IPS DF 6.9 (cell line): ENCODE data around the gene LCP2.

Experiments
- DNase-seq: peaks from one replicate; pipeline ENCODE4 v3.0.0-alpha.2; 2013; ENCODE audit warnings: low read depth, low spot score
- H3K27ac ChIP-seq: one replicate; pipeline ENCODE4 v1.5.1; 2013; ENCODE audit warnings: low read length, control low read depth
- H3K27me3 ChIP-seq: 2 replicates; pipeline ENCODE4 v1.6.1; 2013; ENCODE audit warnings: mild to moderate bottlenecking, low read length; ENCODE audit not compliant: control insufficient read depth, insufficient read depth
- H3K36me3 ChIP-seq: 2 replicates; pipeline ENCODE4 v1.6.1; 2013; ENCODE audit warnings: low read length; ENCODE audit not compliant: control insufficient read depth, insufficient read depth
- H3K4me1 ChIP-seq: 2 replicates; pipeline ENCODE4 v1.6.1; 2013; ENCODE audit warnings: low read length; ENCODE audit not compliant: control insufficient read depth, insufficient read depth
- H3K4me3 ChIP-seq: 2 replicates; pipeline ENCODE4 v1.5.1; 2013; ENCODE audit warnings: mild to moderate bottlenecking, low read length
- H3K9me3 ChIP-seq: 2 replicates; pipeline ENCODE4 v1.6.1; 2013; ENCODE audit warnings: low read length, inconsistent platforms; ENCODE audit not compliant: control insufficient read depth, insufficient read depth
- WGBS: extraction: QIAGEN DNeasy Blood & Tissue Kit; methylation state at CpG from one replicate; pipeline ENCODE4 v1.1.7; 2013; ENCODE audit warnings: mixed read lengths, missing lambda C conversion rate; ENCODE audit not compliant: insufficient read length, insufficient coverage; 5-methylcytosine and 5-hydroxymethylcytosine counted together

Gene LCP2

GRCh38 chr5:170265522-170265921 is 32.1 kb downstream of the LCP2 start:
- Histone ChIP-seq H3K4me3 (no peak overlapping the region), H3K36me3 (no peaks in the 10 kb centered on the region), H3K4me1 (peaks cover 4% of the 10 kb centered on the region; the same call in 1 of the 2 replicates), H3K9me3 (no peaks in the 10 kb centered on the region), H3K27me3 (no peaks in the 10 kb centered on the region), H3K27ac (no peak overlapping the region)
- no peak for DNase-seq
- WGBS, result no CpG with 5 or more reads among the region's 5 CpGs

- Histone ChIP-seq H3K36me3 (no peaks in the 10 kb centered on the region), H3K4me3 (no peak overlapping the region), H3K4me1 (peaks cover 4% of the 10 kb centered on the region; the same call in 1 of the 2 replicates), H3K27me3 (no peaks in the 10 kb centered on the region), H3K9me3 (no peaks in the 10 kb centered on the region), H3K27ac (no peak overlapping the region)
- no CpG with 5 or more reads among the region's 4 CpGs for WGBS
- no peak for DNase-seq
Measured at GRCh38 chr5:170263906-170264305, 33.7 kb downstream of the LCP2 start.

- no peak overlapping the region for H3K4me3 ChIP-seq
- no peak overlapping the region for H3K27ac ChIP-seq
- H3K36me3 ChIP-seq, result no peaks in the 10 kb centered on the region
- no peaks in the 10 kb centered on the region for H3K27me3 ChIP-seq
- H3K4me1 ChIP-seq, result peaks cover 4% of the 10 kb centered on the region; the same call in 1 of the 2 replicates
- DNase-seq, result no peak
- no peaks in the 10 kb centered on the region for H3K9me3 ChIP-seq
- WGBS, result no CpG with 5 or more reads among the region's 15 CpGs
Measured at GRCh38 chr5:170262061-170263045, 35.2 kb downstream of the LCP2 start.

DNA sequence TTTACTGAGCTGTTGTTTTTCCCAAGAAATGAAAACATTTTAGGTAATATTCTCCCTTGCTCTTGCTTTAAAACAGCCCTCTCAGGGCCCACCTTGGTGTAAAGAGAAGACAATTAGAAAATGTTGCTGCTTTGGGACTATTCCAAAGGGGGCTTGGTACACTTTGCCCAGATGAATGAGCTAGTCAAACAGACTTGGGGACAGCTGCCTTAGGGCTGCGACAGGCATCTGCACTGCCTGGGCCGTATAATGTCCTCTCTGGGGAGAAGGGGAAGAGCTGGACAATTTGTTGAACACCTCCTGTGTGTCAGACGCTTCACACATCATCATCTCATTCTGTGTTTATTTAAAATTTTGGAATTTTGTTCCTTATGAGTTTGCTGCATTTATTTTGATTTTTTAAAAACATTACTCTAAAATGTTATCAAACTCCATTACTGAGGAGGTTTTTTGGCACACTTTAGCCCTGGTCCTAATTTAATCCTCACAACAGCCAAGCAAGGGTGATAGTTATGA is 36.0 kb downstream of the LCP2 start:
- no peak overlapping the region for H3K27ac ChIP-seq
- H3K9me3 ChIP-seq, result no peaks in the 10 kb centered on the region
- H3K4me3 ChIP-seq, result no peak overlapping the region
- no peaks in the 10 kb centered on the region for H3K36me3 ChIP-seq
- DNase-seq, result no peak
- peaks cover 4% of the 10 kb centered on the region; the same call in 1 of the 2 replicates for H3K4me1 ChIP-seq
- H3K27me3 ChIP-seq, result no peaks in the 10 kb centered on the region
- no CpG with 5 or more reads among the region's 3 CpGs for WGBS

- H3K4me1 ChIP-seq, result peaks cover under 1% of the 10 kb centered on the region; the same call in 1 of the 2 replicates
- H3K36me3 ChIP-seq, result no peaks in the 10 kb centered on the region
- no CpG with 5 or more reads among the region's 4 CpGs for WGBS
- no peaks in the 10 kb centered on the region for H3K27me3 ChIP-seq
- no peak for DNase-seq
- no peak overlapping the region for H3K27ac ChIP-seq
- H3K4me3 ChIP-seq, result no peak overlapping the region
- H3K9me3 ChIP-seq, result no peaks in the 10 kb centered on the region
Measured at GRCh38 chr5:170257370-170257769, 40.2 kb downstream of the LCP2 start.

GRCh38 chr5:170256571-170256970 is 41.0 kb downstream of the LCP2 start:
- WGBS, result no CpG with 5 or more reads among the region's 1 CpG
- Histone ChIP-seq H3K4me1 (no peaks in the 10 kb centered on the region; the same call in 1 of the 2 replicates), H3K4me3 (no peak overlapping the region), H3K36me3 (no peaks in the 10 kb centered on the region), H3K27ac (no peak overlapping the region), H3K9me3 (no peaks in the 10 kb centered on the region), H3K27me3 (no peaks in the 10 kb centered on the region)
- no peak for DNase-seq

DNA sequence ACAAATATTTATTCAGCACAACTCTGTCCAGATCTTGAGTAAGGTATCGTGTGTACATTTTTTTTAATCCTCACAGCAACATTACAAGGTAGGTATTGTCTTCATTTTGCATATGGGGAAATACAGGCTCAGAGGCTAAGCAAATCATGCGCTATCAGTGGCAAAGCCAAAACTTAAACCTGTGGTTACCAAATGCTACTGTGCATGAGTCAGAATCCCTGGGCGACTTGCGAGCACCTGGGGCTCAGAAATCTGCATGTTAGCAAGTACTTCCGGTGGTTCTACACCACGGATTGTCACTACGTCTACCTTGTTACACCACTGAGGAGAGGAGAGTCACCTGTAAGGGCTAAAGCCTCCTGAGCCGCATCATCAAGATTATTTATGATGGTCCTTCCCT is 43.5 kb downstream of the LCP2 start:
- Histone ChIP-seq H3K36me3 (no peaks in the 10 kb centered on the region), H3K4me3 (no peak overlapping the region), H3K27ac (no peak overlapping the region), H3K4me1 (peaks cover 2% of the 10 kb centered on the region; the same call in 1 of the 2 replicates), H3K9me3 (no peaks in the 10 kb centered on the region), H3K27me3 (no peaks in the 10 kb centered on the region)
- no peak for DNase-seq
- no CpG with 5 or more reads among the region's 8 CpGs for WGBS

GRCh38 chr5:170252720-170253350 is 44.7 kb downstream of the LCP2 start:
- WGBS, result no CpG with 5 or more reads among the region's 9 CpGs
- no peak overlapping the region for H3K27ac ChIP-seq
- H3K36me3 ChIP-seq, result no peaks in the 10 kb centered on the region
- H3K4me1 ChIP-seq, result peaks cover 2% of the 10 kb centered on the region; the same call in 1 of the 2 replicates
- no peak for DNase-seq
- H3K4me3 ChIP-seq, result no peak overlapping the region
- H3K9me3 ChIP-seq, result no peaks in the 10 kb centered on the region
- no peaks in the 10 kb centered on the region for H3K27me3 ChIP-seq

- H3K9me3 ChIP-seq, result no peaks in the 10 kb centered on the region
- no CpG with 5 or more reads among the region's 3 CpGs for WGBS
- no peaks in the 10 kb centered on the region for H3K36me3 ChIP-seq
- H3K4me3 ChIP-seq, result no peak overlapping the region
- H3K27ac ChIP-seq, result no peak overlapping the region
- DNase-seq, result no peak
- peaks cover 2% of the 10 kb centered on the region; the same call in 1 of the 2 replicates for H3K4me1 ChIP-seq
- no peaks in the 10 kb centered on the region for H3K27me3 ChIP-seq
Measured at GRCh38 chr5:170252109-170252508, 45.5 kb downstream of the LCP2 start.

GRCh38 chr5:170251462-170251861 is 46.1 kb downstream of the LCP2 start:
- peaks cover 2% of the 10 kb centered on the region; the same call in 1 of the 2 replicates for H3K4me1 ChIP-seq
- no CpG with 5 or more reads among the region's 2 CpGs for WGBS
- no peak overlapping the region for H3K4me3 ChIP-seq
- no peaks in the 10 kb centered on the region for H3K36me3 ChIP-seq
- H3K27me3 ChIP-seq, result no peaks in the 10 kb centered on the region
- no peaks in the 10 kb centered on the region for H3K9me3 ChIP-seq
- no peak for DNase-seq
- H3K27ac ChIP-seq, result no peak overlapping the region
